GM12878 (cell line): Measurements from ENCODE around the gene AGBL1. TPM values are rescaled to one million over a fixed set of nuclear protein-coding genes. Genes with fewer than 3 reads are reported as not detected.

Source experiments
- ATAC-seq: fragments of 200-7000 bp; cut with Tn5 transposase; 3 replicates; pipeline ENCODE4 v1.9.1; 2020; ENCODE audit warnings: mild to moderate bottlenecking, moderate library complexity
- BruUV-seq: library from RNA; stranded (reverse); fragments of 400-500 nt; replicated peaks from 2 replicates; lab custom pipeline; 2021; lab: Mats Ljungman, UMichigan
- CTCF ChIA-PET: fragments of 300-600 bp; sonication (Branson Sonifier 250); formaldehyde crosslinking; extraction: SDS; loops from one replicate; lab custom pipeline; 2021; ENCODE audit warnings: inconsistent platforms; lab: Yijun Ruan, JAX
- POLR2A ChIA-PET: fragments of 350-600 bp; formaldehyde crosslinking; extraction: SDS; loops from one replicate; lab custom pipeline; 2021; ENCODE audit warnings: inconsistent platforms; lab: Charles Lee
- RAD21 ChIA-PET: fragments of 300-600 bp; sonication (Branson Sonifier 250); formaldehyde crosslinking; loops from one replicate; lab custom pipeline; 2023; ENCODE audit warnings: antibody characterized with exemption; ENCODE audit not compliant: unreplicated experiment; lab: Charles Lee
- SMC1A ChIA-PET: fragments of 300-600 bp; sonication (Branson Sonifier 250); formaldehyde crosslinking; loops from one replicate; lab custom pipeline; 2023; ENCODE audit not compliant: unreplicated experiment, uncharacterized antibody; lab: Charles Lee
- DNase-seq: peaks from one replicate; pipeline ENCODE4 v3.0.0-alpha.2; 2011; ENCODE audit warnings: low read depth, low spot score
- FAIRE-seq: peaks from 3 replicates; lab custom pipeline; 2011; peaks lifted over from hg19 to GRCh38; lab: Jason Lieb, UNC
- H2AFZ ChIP-seq: 2 replicates; pipeline ENCODE4 v1.6.0; 2011; ENCODE audit warnings: low read depth, low read length, control low read depth; ENCODE audit not compliant: control insufficient read depth
- H3K27ac ChIP-seq: 2 replicates; pipeline ENCODE4 v1.5.1; 2011; ENCODE audit warnings: control low read depth; ENCODE audit not compliant: control insufficient read depth, insufficient read depth
- H3K27me3 ChIP-seq, 2 experiments: replicated peaks in 1 of 2; 2 replicates each; pipeline versions ENCODE4 v1.6.0 to v1.6.1; 2011; ENCODE audit warnings: low read length in 1 of 2; ENCODE audit not compliant: control insufficient read depth in 2 of 2, insufficient read depth in 2 of 2
- H3K36me3 ChIP-seq, 2 experiments: 2 replicates each; pipeline ENCODE4 v1.5.1; 2011; ENCODE audit warnings: low read length in 1 of 2; ENCODE audit not compliant: control insufficient read depth in 2 of 2, insufficient read depth in 2 of 2
- H3K4me1 ChIP-seq: 2 replicates; pipeline ENCODE4 v1.6.1; 2011; ENCODE audit warnings: mild to moderate bottlenecking, low read length, moderate library complexity, mixed read lengths; ENCODE audit not compliant: control insufficient read depth, insufficient read depth
- H3K4me2 ChIP-seq: 2 replicates; pipeline ENCODE4 v1.6.0; 2011; ENCODE audit warnings: control low read depth; ENCODE audit not compliant: control insufficient read depth, insufficient read depth
- H3K4me3 ChIP-seq: fragments of 200-600 bp; sonication (generic); 2 replicates; pipeline ENCODE4 v1.5.1; 2016
- H3K79me2 ChIP-seq: 2 replicates; pipeline ENCODE4 v1.6.0; 2011; ENCODE audit warnings: low read length; ENCODE audit not compliant: control insufficient read depth, insufficient read depth
- H3K9ac ChIP-seq: 2 replicates; pipeline ENCODE4 v1.8.0; 2011; ENCODE audit warnings: low read length, control low read depth, mixed read lengths; ENCODE audit not compliant: control insufficient read depth, insufficient read depth
- H3K9me3 ChIP-seq: replicated peaks from 3 replicates; pipeline ENCODE4 v1.5.1; 2011; ENCODE audit warnings: mild to moderate bottlenecking, low read length; ENCODE audit not compliant: control insufficient read depth, insufficient read depth
- H4K20me1 ChIP-seq: 2 replicates; pipeline ENCODE4 v1.6.0; 2011; ENCODE audit not compliant: control insufficient read depth, insufficient read depth
- ATF7 ChIP-seq: fragments of 450-650 bp; IDR thresholded peaks from 2 replicates; pipeline ENCODE4 v1.6.1; 2016; ENCODE audit warnings: low read depth, mild to moderate bottlenecking
- BCLAF1 ChIP-seq: fragments of 450-650 bp; IDR thresholded peaks from 2 replicates; pipeline ENCODE4 v1.6.1; 2017; ENCODE audit warnings: antibody characterized with exemption, mild to moderate bottlenecking, moderate library complexity
- IKZF1 ChIP-seq: fragments of 450-650 bp; conservative IDR thresholded peaks from 2 replicates; pipeline ENCODE4 v1.6.1; 2017; ENCODE audit warnings: antibody characterized with exemption, mild to moderate bottlenecking
- NFXL1 ChIP-seq: fragments of 450-650 bp; IDR thresholded peaks from 2 replicates; pipeline ENCODE4 v1.6.1; 2017; ENCODE audit warnings: antibody characterized with exemption, mild to moderate bottlenecking, borderline replicate concordance
- PAX8 ChIP-seq: fragments of 450-650 bp; IDR thresholded peaks from 2 replicates; pipeline ENCODE4 v1.6.1; 2017; ENCODE audit warnings: mild to moderate bottlenecking, moderate library complexity
- ZBTB33 ChIP-seq: fragments of 450-650 bp; IDR thresholded peaks from 2 replicates; pipeline ENCODE4 v1.6.1; 2017; ENCODE audit warnings: mild to moderate bottlenecking
- ZNF274 ChIP-seq: IDR thresholded peaks from one replicate; pipeline ENCODE4 v1.8.0; 2011; ENCODE audit not compliant: insufficient read length, insufficient read depth
- ZNF622 ChIP-seq: fragments of 450-650 bp; IDR thresholded peaks from 2 replicates; pipeline ENCODE4 v1.6.1; 2017; ENCODE audit warnings: mild to moderate bottlenecking, inconsistent platforms
- WGBS: methylation state at CpG from one replicate; pipeline ENCODE4 v1.1.6; 2016; ENCODE audit warnings: low lambda C conversion rate; ENCODE audit not compliant: insufficient replicate concordance, insufficient coverage; ENCODE audit errors: missing lambda C conversion rate; 5-methylcytosine and 5-hydroxymethylcytosine counted together
- in situ Hi-C: fragments of 300-500 bp; cut with MboI; formaldehyde crosslinking; loops from 9 replicates; pipeline ENCODE4 v1.14.3; 2018; ENCODE audit warnings: mixed read lengths
- intact Hi-C: fragments of 100-400 bp; cut with micrococcal nuclease; formaldehyde crosslinking; loops from one replicate; pipeline ENCODE4 v1.14.2; 2022; ENCODE audit not compliant: unreplicated experiment
- polyA plus RNA-seq, 11 experiments: library from polyadenylated mRNA; depleted of rRNA in 4 of 11; unstranded in 6 of 11; stranded (reverse) in 5 of 11; fragments of >200 nt; fragmentation: Nextera tagmentation in 4 of 11; fragmentation: Illumina TruSeq in 1 of 11; extraction: Ambion mirVana in 4 of 11; extraction: Trizol in 1 of 11; gene quantifications; 1 replicate in 1 of 11; 2 replicates in 10 of 11; pipeline versions ENCODE4 v1.2.1 to v1.2.3, GENCODE V29; 2011 to 2016; ENCODE audit warnings: inconsistent platforms in 2 of 11, missing spikeins in 2 of 11, low read depth in 1 of 11
- total RNA-seq, 4 experiments: library from RNA; depleted of rRNA in 3 of 4; stranded (reverse); fragments of >200 nt in 3 of 4; fragmentation: Illumina TruSeq in 1 of 4; extraction: Trizol in 1 of 4; gene quantifications; 2 replicates each; pipeline versions ENCODE4 v1.2.1 to v1.2.3, GENCODE V29; 2013 to 2021

The AGBL1 gene
- total and polyA plus RNA-seq, 10 of the 15 experiments (the other 5 are each of a cell fraction or from before 2014, with no cell fraction given), result not detected

DNA sequence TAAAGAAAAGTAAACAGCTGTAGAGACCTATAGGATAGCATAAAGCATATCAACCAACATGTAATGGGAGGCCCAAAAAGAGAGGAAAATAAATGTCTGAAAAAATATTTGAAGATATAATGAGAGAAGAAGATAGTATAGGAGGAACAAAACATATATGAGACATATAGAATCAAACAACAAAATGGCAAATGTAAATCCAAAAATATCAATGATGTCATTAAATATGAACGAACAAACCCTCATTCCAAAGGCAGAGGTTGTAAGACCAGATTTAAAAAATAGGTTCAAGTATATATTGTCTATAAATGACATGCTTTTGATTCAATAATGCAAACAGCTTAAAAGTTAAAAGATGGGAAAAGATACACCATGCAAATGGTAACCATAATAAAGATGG is 470.4 kb downstream of the AGBL1 start:
- no peak overlapping the region for H3K4me3 ChIP-seq
- H2AFZ ChIP-seq, result no peak overlapping the region
- no peaks in the 10 kb centered on the region for H4K20me1 ChIP-seq
- 0% methylated on average over 1 of the region's 1 CpG for WGBS
- no peak for ATAC-seq
- no peaks in the 10 kb centered on the region for H3K79me2 ChIP-seq
- SMC1A ChIA-PET, result no interaction called here
- POLR2A ChIA-PET, result no interaction called here
- no TSS peak for BruUV-seq
- intact Hi-C loops, result no loop called here
- H3K4me2 ChIP-seq, result no peak overlapping the region
- H3K27me3 ChIP-seq, result no peaks in the 10 kb centered on the region
- TF ChIP-seq PAX8 (no peak), NFXL1 (no peak), ZNF274 (no peak), ZBTB33 (no peak), ATF7 (no peak), BCLAF1 (no peak), IKZF1 (no peak), ZNF622 (no peak)
- RAD21 ChIA-PET, result no interaction called here
- no peaks in the 10 kb centered on the region for H3K9me3 ChIP-seq
- H3K4me1 ChIP-seq, result no peaks in the 10 kb centered on the region
- no peak for DNase-seq
- no peak overlapping the region for H3K27ac ChIP-seq
- in situ Hi-C loops, result no loop called here
- CTCF ChIA-PET, result no interaction called here
- no peaks in the 10 kb centered on the region for H3K36me3 ChIP-seq
- H3K9ac ChIP-seq, result no peak overlapping the region
- FAIRE-seq, result no peak
